RWPE2 (cell line): ENCODE results near the gene THUMPD1.
"Not testable (repeated sequence)": the region's sequence is repeated elsewhere in the genome, so short reads cannot be mapped to it uniquely, and the experiment has no call there.

Experiments
- ATAC-seq: fragments of 200-7000 bp; cut with Tn5 transposase; 3 replicates; pipeline ENCODE4 v1.9.1; 2021; ENCODE audit warnings: low read depth
- DNase-seq: peaks from one replicate; pipeline ENCODE4 v3.0.0-alpha.2; 2020; ENCODE audit warnings: low spot score
- H3K27ac ChIP-seq: fragments of 450-650 bp; 2 replicates; pipeline ENCODE4 v1.5.1; 2017; ENCODE audit warnings: mild to moderate bottlenecking; ENCODE audit not compliant: poor library complexity, severe bottlenecking
- H3K27me3 ChIP-seq: fragments of 250-450 bp; sonication (Bioruptor Pico); 2 replicates; pipeline ENCODE4 v1.5.1; 2021; ENCODE audit warnings: mild to moderate bottlenecking, moderate library complexity; ENCODE audit not compliant: insufficient read depth, poor library complexity, severe bottlenecking
- H3K36me3 ChIP-seq: fragments of 250-450 bp; sonication (Bioruptor Pico); 2 replicates; pipeline ENCODE4 v1.5.1; 2020; ENCODE audit warnings: low read depth, mild to moderate bottlenecking, moderate library complexity
- H3K4me1 ChIP-seq: fragments of 250-450 bp; sonication (Bioruptor Pico); 2 replicates; pipeline ENCODE4 v1.5.1; 2021; ENCODE audit warnings: mild to moderate bottlenecking, moderate library complexity; ENCODE audit not compliant: insufficient read depth, poor library complexity, severe bottlenecking
- H3K4me3 ChIP-seq: fragments of 250-450 bp; sonication (Bioruptor Pico); 2 replicates; pipeline ENCODE4 v1.5.1; 2021; ENCODE audit warnings: mild to moderate bottlenecking, moderate library complexity; ENCODE audit not compliant: severe bottlenecking
- H3K9me3 ChIP-seq: fragments of 250-450 bp; sonication (Bioruptor Pico); 2 replicates; pipeline ENCODE4 v1.5.1; 2021; ENCODE audit warnings: mild to moderate bottlenecking, moderate library complexity; ENCODE audit not compliant: severe bottlenecking
- TF ChIP-seq, protein P1 (sequence below): fragments of 450-650 bp; IDR thresholded peaks from one replicate; pipeline ENCODE4 v1.5.1; 2017; ENCODE audit warnings: mild to moderate bottlenecking, moderate library complexity; ENCODE audit not compliant: poor library complexity, severe bottlenecking

Gene THUMPD1

DNA sequence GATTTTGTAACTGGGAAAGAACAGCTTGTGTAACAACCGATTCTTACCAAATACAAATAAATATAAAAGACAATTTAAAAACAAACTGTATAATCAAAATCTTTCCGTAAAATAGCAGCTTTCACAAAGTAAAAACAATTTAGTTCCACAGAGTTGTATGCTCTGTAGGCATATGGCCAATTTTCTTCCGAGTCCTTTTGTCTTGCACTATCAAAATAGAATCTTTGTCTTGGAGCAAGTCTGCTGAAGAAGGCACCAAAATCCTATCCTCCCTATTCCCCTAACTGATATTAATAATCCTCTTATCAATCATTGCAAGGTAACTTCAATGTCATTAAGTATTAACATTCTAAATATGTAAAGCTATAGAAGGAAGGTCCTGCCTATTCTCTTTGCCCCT, 7.6 kb downstream of the THUMPD1 start:
- H3K27ac ChIP-seq: no peak overlapping the region
- ATAC-seq (no peak), DNase-seq (no peak)
- H3K4me3 ChIP-seq: no peak overlapping the region
- no peaks in the 10 kb centered on the region for H3K4me1 ChIP-seq
- H3K27me3 ChIP-seq: no peaks in the 10 kb centered on the region
- no peaks in the 10 kb centered on the region for H3K9me3 ChIP-seq
- peaks cover 54% of the 10 kb centered on the region for H3K36me3 ChIP-seq
- TF ChIP-seq, protein P1, sequence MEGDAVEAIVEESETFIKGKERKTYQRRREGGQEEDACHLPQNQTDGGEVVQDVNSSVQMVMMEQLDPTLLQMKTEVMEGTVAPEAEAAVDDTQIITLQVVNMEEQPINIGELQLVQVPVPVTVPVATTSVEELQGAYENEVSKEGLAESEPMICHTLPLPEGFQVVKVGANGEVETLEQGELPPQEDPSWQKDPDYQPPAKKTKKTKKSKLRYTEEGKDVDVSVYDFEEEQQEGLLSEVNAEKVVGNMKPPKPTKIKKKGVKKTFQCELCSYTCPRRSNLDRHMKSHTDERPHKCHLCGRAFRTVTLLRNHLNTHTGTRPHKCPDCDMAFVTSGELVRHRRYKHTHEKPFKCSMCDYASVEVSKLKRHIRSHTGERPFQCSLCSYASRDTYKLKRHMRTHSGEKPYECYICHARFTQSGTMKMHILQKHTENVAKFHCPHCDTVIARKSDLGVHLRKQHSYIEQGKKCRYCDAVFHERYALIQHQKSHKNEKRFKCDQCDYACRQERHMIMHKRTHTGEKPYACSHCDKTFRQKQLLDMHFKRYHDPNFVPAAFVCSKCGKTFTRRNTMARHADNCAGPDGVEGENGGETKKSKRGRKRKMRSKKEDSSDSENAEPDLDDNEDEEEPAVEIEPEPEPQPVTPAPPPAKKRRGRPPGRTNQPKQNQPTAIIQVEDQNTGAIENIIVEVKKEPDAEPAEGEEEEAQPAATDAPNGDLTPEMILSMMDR: no peak

DNA sequence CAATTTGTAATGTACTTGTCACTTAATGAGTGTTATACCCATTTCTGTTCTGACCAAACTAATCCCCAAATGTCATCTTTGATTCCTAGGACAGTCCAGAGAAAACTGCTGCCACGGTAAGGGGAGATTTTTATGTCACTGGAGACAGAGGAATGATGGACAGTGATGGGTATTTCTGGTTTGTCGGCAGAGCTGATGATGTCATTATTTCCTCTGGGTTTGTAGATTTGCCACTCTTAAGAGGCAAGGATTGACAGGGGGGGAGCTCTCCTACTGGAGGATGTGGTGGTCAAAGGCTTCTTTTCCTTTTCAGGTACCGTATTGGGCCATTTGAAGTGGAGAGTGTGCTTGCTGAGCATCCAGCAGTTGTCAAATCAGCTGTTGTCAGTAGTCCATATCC, 12.5 kb downstream of the THUMPD1 start:
- TF ChIP-seq, protein P1: no peak
- Histone ChIP-seq H3K36me3 (peaks cover 14% of the 10 kb centered on the region), H3K4me3 (no peak overlapping the region), H3K9me3 (no peaks in the 10 kb centered on the region), H3K4me1 (no peaks in the 10 kb centered on the region), H3K27ac (no peak overlapping the region), H3K27me3 (no peaks in the 10 kb centered on the region)
- DNase-seq: no peak
- ATAC-seq: no peak

DNA sequence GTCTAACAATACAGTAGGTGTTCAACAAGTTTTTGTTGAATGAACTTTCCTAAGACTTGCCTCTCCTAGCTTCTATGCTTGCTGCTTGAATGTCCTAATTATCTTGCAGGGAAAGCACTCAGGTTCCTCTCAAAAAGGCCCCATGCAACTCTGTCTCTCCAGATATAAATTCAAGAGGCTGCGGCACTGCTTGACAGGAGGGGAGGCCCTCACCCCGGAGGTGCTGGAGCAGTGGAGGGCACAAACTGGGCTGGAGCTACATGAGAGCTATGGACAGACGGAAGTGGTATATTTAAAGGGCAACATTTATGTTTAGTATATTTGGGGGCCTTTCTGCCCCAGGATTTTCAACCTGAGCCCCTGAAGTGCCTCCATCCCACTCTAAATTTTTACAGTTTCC, 14.4 kb downstream of the THUMPD1 start:
- DNase-seq (no peak), ATAC-seq (no peak)
- Histone ChIP-seq H3K27me3 (no peaks in the 10 kb centered on the region), H3K9me3 (no peaks in the 10 kb centered on the region), H3K36me3 (no peaks in the 10 kb centered on the region), H3K4me1 (no peaks in the 10 kb centered on the region), H3K27ac (no peak overlapping the region), H3K4me3 (no peak overlapping the region)
- TF ChIP-seq, protein P1: no peak

DNA sequence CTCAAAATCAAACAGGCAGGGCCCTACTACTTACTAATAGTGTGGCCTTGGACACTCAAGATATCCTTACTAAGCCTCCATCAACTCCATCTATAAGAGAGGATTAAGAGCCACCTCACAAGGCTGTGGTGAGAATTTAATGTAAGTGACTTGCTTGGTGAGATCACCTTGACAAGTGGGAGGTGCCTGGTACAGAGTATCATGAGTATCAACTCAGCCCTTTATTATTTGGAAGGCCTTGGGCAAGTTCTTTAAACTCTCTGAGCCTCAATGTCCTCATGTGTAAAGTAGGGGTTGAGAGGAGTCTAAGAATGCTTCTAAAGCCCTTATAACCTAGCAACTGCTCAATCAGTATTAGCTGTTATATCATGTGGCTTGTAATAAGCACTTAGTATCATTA, 15.0 kb downstream of the THUMPD1 start:
- Histone ChIP-seq H3K36me3 (no peaks in the 10 kb centered on the region), H3K27me3 (no peaks in the 10 kb centered on the region), H3K4me1 (no peaks in the 10 kb centered on the region), H3K4me3 (no peak overlapping the region), H3K27ac (no peak overlapping the region), H3K9me3 (no peaks in the 10 kb centered on the region)
- ATAC-seq (no peak), DNase-seq (no peak)
- TF ChIP-seq, protein P1: no peak

DNA sequence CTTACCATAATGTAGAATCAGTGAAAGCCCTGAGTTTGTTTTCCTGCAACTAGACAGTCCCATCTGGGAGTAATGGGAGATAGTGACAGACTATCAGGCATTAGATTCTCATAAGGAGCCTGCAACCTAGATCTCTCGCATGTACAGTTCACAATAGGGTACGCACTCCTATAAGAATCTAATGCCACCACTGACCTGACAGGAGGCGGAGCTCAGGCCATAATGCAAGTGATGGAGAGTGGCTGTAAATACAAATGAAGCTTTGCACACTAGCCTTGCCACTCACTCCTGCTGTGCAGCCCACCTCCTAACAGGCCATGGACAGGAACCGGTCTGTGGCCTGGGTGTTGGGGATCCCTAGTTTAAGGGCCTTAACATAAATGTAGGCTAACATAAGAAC, 21.4 kb downstream of the THUMPD1 start:
- no peaks in the 10 kb centered on the region for H3K4me1 ChIP-seq
- H3K4me3 ChIP-seq: no peak overlapping the region
- H3K36me3 ChIP-seq: no peaks in the 10 kb centered on the region
- TF ChIP-seq, protein P1: no peak
- DNase-seq (no peak), ATAC-seq (no peak)
- no peaks in the 10 kb centered on the region for H3K27me3 ChIP-seq
- no peaks in the 10 kb centered on the region for H3K9me3 ChIP-seq
- H3K27ac ChIP-seq: no peak overlapping the region

DNA sequence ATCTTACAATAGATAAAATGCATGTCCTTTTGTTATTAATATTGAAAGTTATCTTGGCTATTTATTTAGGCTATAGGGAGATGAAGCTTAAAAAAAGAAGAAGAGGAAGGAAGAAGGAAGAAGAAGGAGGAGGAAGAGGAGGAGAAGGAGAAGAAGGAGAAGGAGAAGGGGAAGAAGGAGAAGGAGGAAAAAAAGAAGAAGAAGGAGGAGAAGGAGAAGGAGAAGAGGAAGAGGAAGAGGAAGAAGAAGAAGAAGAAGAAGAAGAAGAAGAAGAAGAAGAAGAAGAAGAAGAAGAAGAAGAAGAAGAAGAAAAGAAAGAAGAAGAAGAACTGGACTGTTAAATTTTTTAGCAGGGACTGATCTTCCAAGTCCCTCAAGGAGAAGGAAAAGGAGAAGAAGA, 23.9 kb downstream of the THUMPD1 start:
- H3K9me3 ChIP-seq, DNase-seq, H3K4me3 ChIP-seq, ATAC-seq, H3K27ac ChIP-seq, H3K4me1 ChIP-seq, H3K27me3 ChIP-seq, H3K36me3 ChIP-seq: not testable (repeated sequence)
